ENCODE measurements around the gene GABRA1.

GRCh38 chr5:161804263-161804662 lies 43.7 kb upstream of the GABRA1 start:
- TF ChIP-seq POLR2AphosphoS5 (IDR thresholded peaks at IDR 0.05; ENCODE audit: borderline replicate concordance, low read depth, low read length) (no peak), EZH2 (IDR thresholded peaks at IDR 0.05) (no peak)
